HepG2 (cell line): Measurements from ENCODE around the gene LIPT2. TPM values are rescaled to one million over a fixed set of nuclear protein-coding genes. Genes with fewer than 3 reads are reported as not detected.
A peak's percentile ranks its signal among the peaks of the same experiment; 100 is the strongest.

Source experiments
- ATAC-seq: fragments of 200-7000 bp; cut with Tn5 transposase; 3 replicates; pipeline ENCODE4 v1.9.1; 2020; ENCODE audit warnings: mild to moderate bottlenecking, moderate library complexity
- BruUV-seq: library from RNA; stranded (reverse); fragments of 400-500 nt; replicated peaks from 2 replicates; lab custom pipeline; 2021; lab: Mats Ljungman, UMichigan
- CTCF ChIA-PET: fragments of 300-600 bp; formaldehyde crosslinking; extraction: SDS; loops from one replicate; lab custom pipeline; 2021; ENCODE audit warnings: low total read pairs, inconsistent platforms, low intra/inter-chr PET ratio; lab: Yijun Ruan, JAX
- POLR2A ChIA-PET: fragments of 350-600 bp; sonication (Branson Sonifier 250); formaldehyde crosslinking; loops from one replicate; lab custom pipeline; 2020; ENCODE audit warnings: antibody characterized with exemption, inconsistent platforms; lab: Yijun Ruan, JAX
- DNase-seq: peaks from one replicate; pipeline ENCODE4 v3.0.0-alpha.2; 2015; ENCODE audit warnings: low spot score
- FAIRE-seq: peaks from 3 replicates; lab custom pipeline; 2011; peaks lifted over from hg19 to GRCh38; lab: Jason Lieb, UNC
- H2AFZ ChIP-seq: one replicate; pipeline ENCODE4 v1.6.1; 2011; ENCODE audit warnings: low read length, inconsistent platforms
- H3K27ac ChIP-seq: fragments of 300-600 bp; 3 replicates; pipeline ENCODE4 v1.8.0; 2011; ENCODE audit warnings: mixed run types, mild to moderate bottlenecking, mixed read lengths, low read length, inconsistent platforms; ENCODE audit not compliant: insufficient read depth; ENCODE audit errors: extremely low read length
- H3K27me3 ChIP-seq, 2 experiments: fragments of 200-600 bp in 1 of 2; 2 replicates in 1 of 2; 3 replicates in 1 of 2; pipeline versions ENCODE4 v1.6.0 to v1.8.0; 2011; ENCODE audit warnings: low read length in 2 of 2, mild to moderate bottlenecking in 2 of 2, moderate library complexity in 2 of 2, inconsistent platforms in 1 of 2; ENCODE audit not compliant: insufficient read depth in 2 of 2, control insufficient read depth in 1 of 2
- H3K36me3 ChIP-seq, 2 experiments: fragments of 200-600 bp in 1 of 2; replicated peaks in 1 of 2; 2 replicates in 1 of 2; 3 replicates in 1 of 2; pipeline versions ENCODE4 v1.5.1 to v1.8.0; 2011; ENCODE audit warnings: low read length in 2 of 2, inconsistent platforms in 1 of 2; ENCODE audit not compliant: insufficient read depth in 2 of 2, control insufficient read depth in 1 of 2
- H3K4me1 ChIP-seq: 2 replicates; pipeline ENCODE4 v1.5.1; 2012; ENCODE audit warnings: low read length, inconsistent platforms; ENCODE audit not compliant: insufficient read depth
- H3K4me2 ChIP-seq: 2 replicates; pipeline ENCODE4 v1.6.0; 2011; ENCODE audit warnings: low read depth, low read length, inconsistent platforms
- H3K4me3 ChIP-seq, 3 experiments: fragments of 200-600 bp in 1 of 3; sonication (generic), shearing (Covaris generic) in 1 of 3; replicated peaks in 1 of 3; 2 replicates each; pipeline ENCODE4 v1.5.1; 2011 to 2016; ENCODE audit warnings: low read length in 3 of 3, inconsistent platforms in 2 of 3, low read depth in 2 of 3, mild to moderate bottlenecking in 2 of 3, control low read depth in 1 of 3, mixed read lengths in 1 of 3; ENCODE audit not compliant: insufficient read depth in 1 of 3
- H3K79me2 ChIP-seq: one replicate; pipeline ENCODE4 v1.6.1; 2011; ENCODE audit warnings: low read length, inconsistent platforms; ENCODE audit not compliant: insufficient read depth
- H3K9ac ChIP-seq: 2 replicates; pipeline ENCODE4 v1.6.0; 2011; ENCODE audit warnings: mild to moderate bottlenecking, low read depth, low read length, inconsistent platforms; ENCODE audit not compliant: insufficient read depth
- H3K9me3 ChIP-seq: 2 replicates; pipeline ENCODE4 v1.5.1; 2012; ENCODE audit warnings: mild to moderate bottlenecking, low read length
- H4K20me1 ChIP-seq: 2 replicates; pipeline ENCODE4 v1.6.0; 2011; ENCODE audit warnings: inconsistent platforms, mild to moderate bottlenecking, low read length, moderate library complexity; ENCODE audit not compliant: insufficient read depth
- ATF3 ChIP-seq: sonication (generic); formaldehyde crosslinking; IDR thresholded peaks from 2 replicates; pipeline ENCODE4 v1.4.0; 2020; ENCODE audit warnings: missing genetic modification reagents
- CBX1 ChIP-seq: IDR thresholded peaks from one replicate; pipeline ENCODE4 v1.6.1; 2016; ENCODE audit warnings: antibody characterized with exemption, low read depth
- GLI4 ChIP-seq: sonication (generic); formaldehyde crosslinking; IDR thresholded peaks from 2 replicates; pipeline ENCODE4 v1.5.1; 2020; ENCODE audit warnings: missing genetic modification reagents, mild to moderate bottlenecking, moderate library complexity, borderline replicate concordance
- ONECUT2 ChIP-seq: sonication (generic); formaldehyde crosslinking; IDR thresholded peaks from 2 replicates; pipeline ENCODE4 v1.4.0; 2020; ENCODE audit warnings: missing genetic modification reagents
- RAD21 ChIP-seq: fragments of 450-650 bp; formaldehyde crosslinking; IDR thresholded peaks from 2 replicates; pipeline ENCODE4 v1.5.0; 2020; ENCODE audit warnings: mild to moderate bottlenecking
- SATB2 ChIP-seq: sonication (generic); formaldehyde crosslinking; IDR thresholded peaks from 2 replicates; pipeline ENCODE4 v1.5.0; 2020; ENCODE audit warnings: missing genetic modification reagents
- SMARCC2 ChIP-seq: fragments of 450-650 bp; IDR thresholded peaks from 2 replicates; pipeline ENCODE4 v1.6.1; 2017; ENCODE audit warnings: antibody characterized with exemption, mild to moderate bottlenecking
- STAG1 ChIP-seq: sonication (generic); formaldehyde crosslinking; IDR thresholded peaks from 2 replicates; pipeline ENCODE4 v1.4.0; 2020; ENCODE audit warnings: missing genetic modification reagents
- ZBTB14 ChIP-seq: sonication (generic); formaldehyde crosslinking; IDR thresholded peaks from 2 replicates; pipeline ENCODE4 v1.4.0; 2020; ENCODE audit warnings: missing genetic modification reagents
- ZEB1 ChIP-seq: IDR thresholded peaks from 2 replicates; pipeline ENCODE4 v1.6.1; 2012; ENCODE audit warnings: mild to moderate bottlenecking, low read depth, inconsistent platforms; ENCODE audit not compliant: insufficient replicate concordance
- ZFAT ChIP-seq: sonication (generic); formaldehyde crosslinking; conservative IDR thresholded peaks from 2 replicates; pipeline ENCODE4 v1.8.1; 2023; ENCODE audit warnings: missing genetic modification reagents, inconsistent platforms
- ZKSCAN5 ChIP-seq: sonication (generic); formaldehyde crosslinking; IDR thresholded peaks from 2 replicates; pipeline ENCODE4 v1.5.1; 2020; ENCODE audit warnings: mild to moderate bottlenecking, missing genetic modification reagents
- ZNF121 ChIP-seq: sonication (generic); formaldehyde crosslinking; IDR thresholded peaks from 2 replicates; pipeline ENCODE4 v1.5.0; 2020; ENCODE audit warnings: mild to moderate bottlenecking, missing genetic modification reagents
- ZNF280B ChIP-seq: sonication (generic); formaldehyde crosslinking; IDR thresholded peaks from 2 replicates; pipeline ENCODE4 v1.5.0; 2020; ENCODE audit warnings: missing genetic modification reagents, mild to moderate bottlenecking, borderline replicate concordance
- ZNF30 ChIP-seq: sonication (generic); formaldehyde crosslinking; IDR thresholded peaks from 2 replicates; pipeline ENCODE4 v1.5.0; 2020; ENCODE audit warnings: mild to moderate bottlenecking, missing genetic modification reagents
- ZNF446 ChIP-seq: sonication (generic); formaldehyde crosslinking; IDR thresholded peaks from 2 replicates; pipeline ENCODE4 v1.5.0; 2020; ENCODE audit warnings: mild to moderate bottlenecking, missing genetic modification reagents
- ZNF570 ChIP-seq: sonication (generic); formaldehyde crosslinking; IDR thresholded peaks from 2 replicates; pipeline ENCODE4 v1.4.0; 2020; ENCODE audit warnings: mild to moderate bottlenecking, missing genetic modification reagents, borderline replicate concordance
- ZNF577 ChIP-seq: sonication (generic); formaldehyde crosslinking; IDR thresholded peaks from 2 replicates; pipeline ENCODE4 v1.4.0; 2020; ENCODE audit warnings: mild to moderate bottlenecking, low read depth, missing genetic modification reagents, borderline replicate concordance
- ZNF629 ChIP-seq: sonication (generic); formaldehyde crosslinking; conservative IDR thresholded peaks from 2 replicates; pipeline ENCODE4 v1.5.0; 2020; ENCODE audit warnings: missing genetic modification reagents
- ZSCAN9 ChIP-seq: IDR thresholded peaks from 2 replicates; pipeline ENCODE4 v1.6.1; 2016; ENCODE audit warnings: borderline replicate concordance
- in situ Hi-C: cut with HindIII; loops from 2 replicates; pipeline ENCODE4 v1.10.0; 2017; ENCODE audit warnings: low pct_unique_long_range_greater_than_20kb; ENCODE audit not compliant: extremely low pct_ligation_motif_present
- intact Hi-C: fragments of 100-400 bp; cut with micrococcal nuclease; formaldehyde crosslinking; loops from one replicate; pipeline ENCODE4 v1.10.0; 2022; ENCODE audit not compliant: unreplicated experiment
- polyA plus RNA-seq, 8 experiments: library from polyadenylated mRNA; depleted of rRNA in 3 of 8; stranded (reverse) in 7 of 8; unstranded in 1 of 8; fragments of >200 nt; fragmentation: Illumina TruSeq in 4 of 8; extraction: Trizol in 4 of 8; gene quantifications; 2 replicates each; pipeline versions ENCODE4 v1.2.1 to v1.2.3, GENCODE V29; 2011 to 2016; ENCODE audit warnings: low read depth in 4 of 8, missing spikeins in 1 of 8, mixed read lengths in 1 of 8; ENCODE audit not compliant: insufficient read depth in 1 of 8
- total RNA-seq, 5 experiments: library from RNA; depleted of rRNA; stranded (reverse); fragments of >200 nt; fragmentation: Illumina TruSeq; extraction: Trizol; gene quantifications; 2 replicates each; pipeline ENCODE4 v1.2.3, GENCODE V29; 2016; ENCODE audit warnings: low read depth in 1 of 5

The LIPT2 gene
- total and polyA plus RNA-seq, 2 of the 13 experiments (the other 11 are each of a cell fraction or from before 2014, with no cell fraction given): 3.0 to 5.6 TPM

GRCh38 chr11:74449369-74449931 lies 44.1 kb downstream of the LIPT2 start (continued):
- TF ChIP-seq ZNF280B (CRISPR knock-in tag) (no peak), ZNF121 (CRISPR knock-in tag) (no peak), ZNF446 (CRISPR knock-in tag) (no peak), ZSCAN9 (no peak), STAG1 (CRISPR knock-in tag) (peak; percentile 86), ZNF30 (CRISPR knock-in tag) (no peak), SMARCC2 (no peak), ZKSCAN5 (CRISPR knock-in tag) (no peak), ZNF629 (CRISPR knock-in tag) (no peak), ZNF570 (CRISPR knock-in tag) (no peak), ONECUT2 (CRISPR knock-in tag) (no peak), RAD21 (peak; percentile 60; the same call in 1 of the 2 replicates)

GRCh38 chr11:74447720-74448119 lies 45.8 kb downstream of the LIPT2 start:
- Histone ChIP-seq H3K9ac (no peak overlapping the region), H3K9me3 (no peaks in the 10 kb centered on the region), H2AFZ (no peak overlapping the region), H3K4me3 (no peak overlapping the region), H3K79me2 (no peaks in the 10 kb centered on the region), H3K4me1 (peaks cover 15% of the 10 kb centered on the region; the same call in 1 of the 2 replicates), H4K20me1 (no peaks in the 10 kb centered on the region), H3K4me2 (no peak overlapping the region), H3K27ac (no peak overlapping the region), H3K27me3 (peaks cover 0 to 4% of the 10 kb centered on the region in 2 experiments; a peak in 2 of 5 replicates), H3K36me3 (no peaks in the 10 kb centered on the region)
- ATAC-seq (no peak), DNase-seq (no peak), FAIRE-seq (no peak)
- CTCF ChIA-PET: interaction anchor here (4.6 kb wide), 1 partner anchor 59 kb away, joined by 43 read pairs; no protein-coding TSS in a partner anchor
- POLR2A ChIA-PET: no interaction called here
- no TSS peak for BruUV-seq
- in situ Hi-C loops: loop anchor here (10.0 kb wide), 1 partner anchor 53 kb away; the partner anchor contains the start of gene PGM2L1
- intact Hi-C loops: no loop called here
- TF ChIP-seq ZEB1: no peak
- no peak for TF ChIP-seq CBX1
- TF ChIP-seq ATF3 (CRISPR knock-in tag): no peak
- TF ChIP-seq ZBTB14 (CRISPR knock-in tag): no peak
- no peak for TF ChIP-seq SATB2
- TF ChIP-seq GLI4 (CRISPR knock-in tag): no peak
- TF ChIP-seq ZNF577 (CRISPR knock-in tag): no peak
- no peak for TF ChIP-seq ZFAT (CRISPR knock-in tag)
